Measurements from ENCODE around the gene PTHLH. TPM values are rescaled to one million over a fixed set of nuclear protein-coding genes. Genes with fewer than 3 reads are reported as not detected.

The PTHLH gene
- total and polyA plus RNA-seq, 2 donors from 2014 or later: 0.72 TPM; not detected in 1

DNA sequence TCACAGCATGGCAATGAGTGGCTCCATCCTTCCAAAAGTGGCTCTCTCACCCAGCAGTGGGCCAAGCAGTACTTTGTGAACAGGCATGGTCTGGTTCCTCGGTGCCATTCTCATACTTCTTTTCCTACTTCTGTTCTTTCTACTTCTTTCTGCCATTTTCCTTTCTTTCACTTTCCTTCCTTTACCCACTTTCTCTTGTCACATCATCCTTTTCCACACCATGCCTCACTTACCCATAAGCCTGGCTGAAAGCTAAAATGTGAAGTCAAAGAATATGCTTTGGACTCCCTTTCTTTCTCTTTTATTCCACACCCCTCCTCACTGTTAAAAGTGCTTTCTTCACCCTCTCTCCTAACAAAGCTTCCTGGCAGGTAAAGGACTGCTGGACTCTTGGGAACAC is 57.0 kb downstream of the PTHLH start:
- no peaks in the 10 kb centered on the region for H3K9me3 ChIP-seq (ENCODE audit: control insufficient read depth in 2 of 3, insufficient read depth in 1 of 3, low read length in 3 of 3)
- FAIRE-seq: no peak
- H3K4me1 ChIP-seq (ENCODE audit: control insufficient read depth in 2 of 3, insufficient read depth in 2 of 3, low read depth in 1 of 3, low read length in 3 of 3): no peaks in the 10 kb centered on the region
- H3K27me3 ChIP-seq (ENCODE audit: control insufficient read depth, insufficient read depth, low read length): no peaks in the 10 kb centered on the region
- intact Hi-C loops (cut with DNase I): no loop called here
- no peak overlapping the region for H3K27ac ChIP-seq (ENCODE audit: low read depth in 2 of 2, low read length in 2 of 2)
- TF ChIP-seq, protein P1, sequence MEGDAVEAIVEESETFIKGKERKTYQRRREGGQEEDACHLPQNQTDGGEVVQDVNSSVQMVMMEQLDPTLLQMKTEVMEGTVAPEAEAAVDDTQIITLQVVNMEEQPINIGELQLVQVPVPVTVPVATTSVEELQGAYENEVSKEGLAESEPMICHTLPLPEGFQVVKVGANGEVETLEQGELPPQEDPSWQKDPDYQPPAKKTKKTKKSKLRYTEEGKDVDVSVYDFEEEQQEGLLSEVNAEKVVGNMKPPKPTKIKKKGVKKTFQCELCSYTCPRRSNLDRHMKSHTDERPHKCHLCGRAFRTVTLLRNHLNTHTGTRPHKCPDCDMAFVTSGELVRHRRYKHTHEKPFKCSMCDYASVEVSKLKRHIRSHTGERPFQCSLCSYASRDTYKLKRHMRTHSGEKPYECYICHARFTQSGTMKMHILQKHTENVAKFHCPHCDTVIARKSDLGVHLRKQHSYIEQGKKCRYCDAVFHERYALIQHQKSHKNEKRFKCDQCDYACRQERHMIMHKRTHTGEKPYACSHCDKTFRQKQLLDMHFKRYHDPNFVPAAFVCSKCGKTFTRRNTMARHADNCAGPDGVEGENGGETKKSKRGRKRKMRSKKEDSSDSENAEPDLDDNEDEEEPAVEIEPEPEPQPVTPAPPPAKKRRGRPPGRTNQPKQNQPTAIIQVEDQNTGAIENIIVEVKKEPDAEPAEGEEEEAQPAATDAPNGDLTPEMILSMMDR (IDR thresholded peaks at IDR 0.05; ENCODE audit: borderline replicate concordance, extremely low read depth, insufficient read depth): no peak
- no peak overlapping the region for H3K4me3 ChIP-seq (ENCODE audit: low read length in 3 of 3)
- no peak for DNase-seq
- no peak overlapping the region for H3K9ac ChIP-seq (ENCODE audit: low read length in 3 of 3)
- H3K36me3 ChIP-seq (ENCODE audit: control insufficient read depth in 2 of 3, insufficient read depth in 3 of 3, low read length in 3 of 3): no peaks in the 10 kb centered on the region

DNA sequence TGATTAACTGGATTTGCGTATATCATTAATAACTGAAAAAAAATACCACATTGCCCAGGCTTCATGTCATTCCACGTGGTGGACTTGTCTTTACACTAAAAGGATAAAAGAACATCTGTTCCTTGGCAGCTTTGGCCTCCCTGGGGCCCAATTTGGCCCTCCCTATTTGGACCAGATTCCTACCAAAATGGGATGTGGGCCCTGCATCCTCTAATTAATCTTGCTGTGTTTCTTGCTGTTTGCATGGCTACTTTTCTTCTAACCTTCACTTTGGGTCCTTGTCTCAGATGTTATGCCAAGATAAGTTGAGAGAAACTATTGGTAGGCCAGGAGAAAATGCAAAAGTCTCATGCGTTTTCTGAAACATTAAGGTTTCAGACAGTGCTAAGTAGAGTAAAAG is 57.5 kb downstream of the PTHLH start:
- Histone ChIP-seq H3K36me3 (ENCODE audit: control insufficient read depth in 2 of 3, insufficient read depth in 3 of 3, low read length in 3 of 3) (no peaks in the 10 kb centered on the region), H3K9ac (ENCODE audit: low read length in 3 of 3) (no peak overlapping the region), H3K4me1 (ENCODE audit: control insufficient read depth in 2 of 3, insufficient read depth in 2 of 3, low read depth in 1 of 3, low read length in 3 of 3) (no peaks in the 10 kb centered on the region), H3K27me3 (ENCODE audit: control insufficient read depth, insufficient read depth, low read length) (no peaks in the 10 kb centered on the region), H3K9me3 (ENCODE audit: control insufficient read depth in 2 of 3, insufficient read depth in 1 of 3, low read length in 3 of 3) (no peaks in the 10 kb centered on the region), H3K27ac (ENCODE audit: low read depth in 2 of 2, low read length in 2 of 2) (no peak overlapping the region), H3K4me3 (ENCODE audit: low read length in 3 of 3) (no peak overlapping the region)
- FAIRE-seq (no peak), DNase-seq (no peak)
- intact Hi-C loops (cut with DNase I): no loop called here
- TF ChIP-seq, protein P1 (IDR thresholded peaks at IDR 0.05; ENCODE audit: borderline replicate concordance, extremely low read depth, insufficient read depth): no peak

DNA sequence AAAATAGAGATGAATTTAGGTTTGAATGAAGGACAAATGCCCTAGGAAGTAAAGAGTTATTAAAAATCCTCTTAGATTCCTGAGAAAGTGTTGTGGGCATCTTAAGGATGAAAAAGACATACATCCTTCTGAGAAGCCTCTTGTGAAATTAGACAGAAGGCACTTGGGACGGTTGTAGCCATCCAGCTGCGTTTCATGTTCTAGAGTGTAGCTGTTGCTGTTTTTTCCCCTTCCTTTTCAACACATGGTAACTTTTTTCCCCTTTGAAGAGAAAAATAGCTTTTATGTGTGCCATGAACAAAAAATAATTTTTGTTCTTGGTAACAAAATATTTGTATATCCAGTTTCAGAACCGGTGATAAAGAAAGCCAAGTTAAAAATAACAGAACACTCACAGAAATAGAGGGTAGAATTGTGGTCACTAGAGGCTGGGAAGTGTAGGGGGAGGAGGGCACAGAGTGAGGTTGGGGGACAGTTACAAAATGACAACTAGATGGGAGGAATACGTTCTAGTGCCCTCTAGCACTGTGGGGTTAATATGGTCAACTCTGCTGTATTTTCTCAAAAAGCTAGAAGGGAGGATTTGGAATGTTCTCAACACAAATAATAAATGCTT is 58.4 kb downstream of the PTHLH start:
- TF ChIP-seq, protein P1 (IDR thresholded peaks at IDR 0.05; ENCODE audit: borderline replicate concordance, extremely low read depth, insufficient read depth): no peak
- no peak for DNase-seq
- Histone ChIP-seq H3K4me3 (ENCODE audit: low read length in 3 of 3) (no peak overlapping the region), H3K27ac (ENCODE audit: low read depth in 2 of 2, low read length in 2 of 2) (no peak overlapping the region), H3K9ac (ENCODE audit: low read length in 3 of 3) (no peak overlapping the region), H3K36me3 (ENCODE audit: control insufficient read depth in 2 of 3, insufficient read depth in 3 of 3, low read length in 3 of 3) (no peaks in the 10 kb centered on the region), H3K9me3 (ENCODE audit: control insufficient read depth in 2 of 3, insufficient read depth in 1 of 3, low read length in 3 of 3) (no peaks in the 10 kb centered on the region), H3K4me1 (ENCODE audit: control insufficient read depth in 2 of 3, insufficient read depth in 2 of 3, low read depth in 1 of 3, low read length in 3 of 3) (no peaks in the 10 kb centered on the region), H3K27me3 (ENCODE audit: control insufficient read depth, insufficient read depth, low read length) (no peaks in the 10 kb centered on the region)
- no peak for FAIRE-seq
- intact Hi-C loops (cut with DNase I): no loop called here

DNA sequence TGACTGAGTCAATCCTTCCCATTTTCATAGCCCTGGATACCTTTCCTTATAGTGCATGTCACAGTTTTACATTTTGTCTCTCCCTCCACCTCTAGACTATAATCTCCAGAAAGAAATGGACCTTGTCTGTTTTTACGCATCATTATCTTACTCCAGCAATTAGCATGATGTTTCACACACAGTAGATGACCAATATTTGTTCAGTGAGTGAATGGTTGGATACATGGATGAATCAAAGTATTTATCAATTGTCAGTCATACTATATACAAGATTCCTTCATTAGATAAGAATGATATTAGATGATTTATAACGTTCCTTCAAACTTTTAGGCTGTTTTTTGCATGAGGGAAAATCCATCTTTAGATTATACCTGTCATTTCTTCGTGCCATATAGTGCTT is 61.1 kb downstream of the PTHLH start:
- Histone ChIP-seq H3K27ac (ENCODE audit: low read depth in 2 of 2, low read length in 2 of 2) (no peak overlapping the region), H3K9ac (ENCODE audit: low read length in 3 of 3) (no peak overlapping the region), H3K27me3 (ENCODE audit: control insufficient read depth, insufficient read depth, low read length) (no peaks in the 10 kb centered on the region), H3K9me3 (ENCODE audit: control insufficient read depth in 2 of 3, insufficient read depth in 1 of 3, low read length in 3 of 3) (no peaks in the 10 kb centered on the region), H3K4me3 (ENCODE audit: low read length in 3 of 3) (no peak overlapping the region), H3K4me1 (ENCODE audit: control insufficient read depth in 2 of 3, insufficient read depth in 2 of 3, low read depth in 1 of 3, low read length in 3 of 3) (no peaks in the 10 kb centered on the region), H3K36me3 (ENCODE audit: control insufficient read depth in 2 of 3, insufficient read depth in 3 of 3, low read length in 3 of 3) (no peaks in the 10 kb centered on the region)
- intact Hi-C loops (cut with DNase I): no loop called here
- FAIRE-seq (no peak), DNase-seq (no peak)
- TF ChIP-seq, protein P1 (IDR thresholded peaks at IDR 0.05; ENCODE audit: borderline replicate concordance, extremely low read depth, insufficient read depth): no peak

All from kidney (tissue), 14 donors.